Neural cell (in vitro differentiated cells): ENCODE results near the gene RCL1.
A peak's percentile ranks its signal among the peaks of the same experiment; 100 is the strongest.

Experiments used
- EZH2 ChIP-seq: fragments of 200-600, 300-800 bp; shearing (Covaris generic), sonication (generic); IDR thresholded peaks from 2 replicates; pipeline ENCODE4 v1.6.1; 2014; ENCODE audit warnings: antibody characterized with exemption, low read length, borderline replicate concordance, mild to moderate bottlenecking; ENCODE audit not compliant: insufficient read depth, poor library complexity, severe bottlenecking
- MXI1 ChIP-seq: fragments of 450-650 bp; conservative IDR thresholded peaks from 2 replicates; pipeline ENCODE4 v1.6.1; 2014; ENCODE audit warnings: antibody characterized with exemption, mild to moderate bottlenecking; ENCODE audit not compliant: poor library complexity, severe bottlenecking
- POLR2AphosphoS5 ChIP-seq: IDR thresholded peaks from 2 replicates; pipeline ENCODE4 v1.6.1; 2012
- RAD21 ChIP-seq: fragments of 450-650 bp; conservative IDR thresholded peaks from 2 replicates; pipeline ENCODE4 v1.6.1; 2014; ENCODE audit warnings: antibody characterized with exemption, mild to moderate bottlenecking, moderate library complexity
- TAF1 ChIP-seq: IDR thresholded peaks from 2 replicates; pipeline ENCODE4 v1.6.1; 2012; ENCODE audit warnings: low read depth
- TF ChIP-seq, protein P1 (sequence below): fragments of 450-650 bp; IDR thresholded peaks from 2 replicates; pipeline ENCODE4 v1.5.1; 2014; ENCODE audit warnings: antibody characterized with exemption, mild to moderate bottlenecking, moderate library complexity; ENCODE audit not compliant: poor library complexity, severe bottlenecking

DNA sequence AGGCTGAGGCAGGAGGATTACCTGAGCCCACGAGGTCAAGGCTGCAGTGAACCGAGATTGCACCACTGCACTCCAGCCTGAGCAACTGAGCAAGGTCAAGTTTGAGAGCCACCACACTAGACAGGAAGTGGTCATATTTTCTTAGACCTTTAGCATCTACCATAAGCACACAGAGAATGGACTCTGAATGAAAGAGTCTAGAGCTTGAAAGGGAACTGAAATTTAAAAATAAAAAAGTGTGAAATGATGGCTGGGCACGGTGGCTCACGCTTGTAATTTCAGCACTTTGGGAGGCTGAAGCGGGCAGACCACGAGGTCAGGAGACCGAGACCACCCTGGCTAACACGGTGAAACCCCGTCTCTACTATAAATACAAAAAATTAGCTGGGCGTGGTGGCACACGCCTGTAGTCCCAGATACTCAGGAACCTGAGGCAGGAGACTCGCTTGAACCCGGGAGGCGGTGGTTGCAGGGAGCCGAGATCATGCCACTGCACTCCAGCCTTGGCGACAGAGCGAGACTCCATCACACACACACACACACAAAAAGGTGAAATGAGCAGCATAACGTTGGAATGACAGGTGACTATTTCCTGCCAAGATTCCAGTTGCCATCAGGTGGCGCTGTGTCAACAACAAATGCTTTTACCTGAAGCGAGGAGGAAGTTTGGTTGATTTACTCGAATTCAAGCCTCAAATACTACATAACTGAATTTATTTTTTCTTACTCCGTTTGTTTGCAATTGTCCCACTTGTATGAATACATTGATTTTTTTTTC is 30.4 kb upstream of the RCL1 start:
- no peak for TF ChIP-seq POLR2AphosphoS5
- TF ChIP-seq, protein P1, sequence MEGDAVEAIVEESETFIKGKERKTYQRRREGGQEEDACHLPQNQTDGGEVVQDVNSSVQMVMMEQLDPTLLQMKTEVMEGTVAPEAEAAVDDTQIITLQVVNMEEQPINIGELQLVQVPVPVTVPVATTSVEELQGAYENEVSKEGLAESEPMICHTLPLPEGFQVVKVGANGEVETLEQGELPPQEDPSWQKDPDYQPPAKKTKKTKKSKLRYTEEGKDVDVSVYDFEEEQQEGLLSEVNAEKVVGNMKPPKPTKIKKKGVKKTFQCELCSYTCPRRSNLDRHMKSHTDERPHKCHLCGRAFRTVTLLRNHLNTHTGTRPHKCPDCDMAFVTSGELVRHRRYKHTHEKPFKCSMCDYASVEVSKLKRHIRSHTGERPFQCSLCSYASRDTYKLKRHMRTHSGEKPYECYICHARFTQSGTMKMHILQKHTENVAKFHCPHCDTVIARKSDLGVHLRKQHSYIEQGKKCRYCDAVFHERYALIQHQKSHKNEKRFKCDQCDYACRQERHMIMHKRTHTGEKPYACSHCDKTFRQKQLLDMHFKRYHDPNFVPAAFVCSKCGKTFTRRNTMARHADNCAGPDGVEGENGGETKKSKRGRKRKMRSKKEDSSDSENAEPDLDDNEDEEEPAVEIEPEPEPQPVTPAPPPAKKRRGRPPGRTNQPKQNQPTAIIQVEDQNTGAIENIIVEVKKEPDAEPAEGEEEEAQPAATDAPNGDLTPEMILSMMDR, result peak; percentile 96
- no peak for TF ChIP-seq MXI1
- no peak for TF ChIP-seq TAF1
- no peak for TF ChIP-seq EZH2
- TF ChIP-seq RAD21, result peak; percentile 94
